K562 (cell line): Measurements from ENCODE around the gene RPL36AL. TPM values are rescaled to one million over a fixed set of nuclear protein-coding genes. Genes with fewer than 3 reads are reported as not detected.

ENCODE experiments used
- BRD4 ChIP-seq: fragments of 200-600 bp; sonication (generic); IDR thresholded peaks from 2 replicates; pipeline ENCODE4 v1.6.1; 2017; ENCODE audit warnings: inconsistent platforms
- EGR1 ChIP-seq: fragments of 450-650 bp; conservative IDR thresholded peaks from 2 replicates; pipeline ENCODE4 v1.6.1; 2017; ENCODE audit warnings: mild to moderate bottlenecking
- ETS1 ChIP-seq: conservative IDR thresholded peaks from 2 replicates; pipeline ENCODE4 v1.6.1; 2011; ENCODE audit warnings: low read depth, mild to moderate bottlenecking, low read length; ENCODE audit not compliant: control insufficient read depth
- ETV5 ChIP-seq: sonication (generic); formaldehyde crosslinking; IDR thresholded peaks from 2 replicates; pipeline ENCODE4 v1.4.0; 2020; ENCODE audit warnings: low read depth, mild to moderate bottlenecking, missing genetic modification reagents
- GABPB1 ChIP-seq: sonication (generic); formaldehyde crosslinking; IDR thresholded peaks from 2 replicates; pipeline ENCODE4 v1.8.0; 2022; ENCODE audit warnings: mild to moderate bottlenecking, missing genetic modification reagents
- HDAC1 ChIP-seq, 2 experiments: fragments of 450-650 bp; IDR thresholded peaks; 2 replicates each; pipeline ENCODE4 v1.6.1; 2016 to 2017; ENCODE audit warnings: inconsistent platforms in 1 of 2, mild to moderate bottlenecking in 1 of 2, moderate library complexity in 1 of 2
- KDM5B ChIP-seq: fragments of 200-600 bp; sonication (generic); IDR thresholded peaks from 2 replicates; pipeline ENCODE4 v1.6.1; 2012; ENCODE audit warnings: low read depth, mild to moderate bottlenecking, moderate library complexity, low read length, control low read depth, inconsistent platforms; ENCODE audit not compliant: insufficient replicate concordance
- NFATC3 ChIP-seq: fragments of 450-650 bp; IDR thresholded peaks from 2 replicates; pipeline ENCODE4 v1.6.1; 2017; ENCODE audit warnings: mild to moderate bottlenecking
- NONO ChIP-seq, 2 experiments: fragments of 200-400 bp in 1 of 2; fragments of 450-650 bp in 1 of 2; formaldehyde crosslinking in 1 of 2; IDR thresholded peaks; 2 replicates each; pipeline ENCODE4 v1.6.1; 2017; ENCODE audit warnings: low read depth in 2 of 2, mild to moderate bottlenecking in 2 of 2, moderate library complexity in 2 of 2, low read length in 1 of 2
- NR2C1 ChIP-seq, 2 experiments: fragments of 450-650 bp; IDR thresholded peaks; 2 replicates each; pipeline ENCODE4 v1.6.1; 2017; ENCODE audit warnings: mild to moderate bottlenecking in 2 of 2, antibody characterized with exemption in 1 of 2, inconsistent platforms in 1 of 2, missing compliant biosample characterization in 1 of 2, missing genetic modification characterization in 1 of 2
- PHF8 ChIP-seq: fragments of 200-600 bp; sonication (generic); IDR thresholded peaks from 2 replicates; pipeline ENCODE4 v1.6.1; 2012; ENCODE audit warnings: mixed run types, mild to moderate bottlenecking, inconsistent platforms, low read length, moderate library complexity, borderline replicate concordance
- POLR2G ChIP-seq: fragments of 200-400 bp; formaldehyde crosslinking; IDR thresholded peaks from 2 replicates; pipeline ENCODE4 v1.6.1; 2017; ENCODE audit warnings: low read depth, mild to moderate bottlenecking, antibody characterized with exemption, low read length, moderate library complexity
- RCOR1 ChIP-seq, 2 experiments: IDR thresholded peaks; 2 replicates each; pipeline ENCODE4 v1.6.1; 2012; ENCODE audit warnings: low read depth in 2 of 2, low read length in 2 of 2, borderline replicate concordance in 1 of 2, improper control_type of control experiment in 1 of 2
- SIN3A ChIP-seq, 2 experiments: fragments of 150-350 bp in 1 of 2; IDR thresholded peaks; 2 replicates each; pipeline ENCODE4 v1.6.1; 2011 to 2016; ENCODE audit warnings: borderline replicate concordance in 2 of 2, low read depth in 2 of 2, low read length in 2 of 2, mild to moderate bottlenecking in 2 of 2, moderate library complexity in 2 of 2; ENCODE audit not compliant: control insufficient read depth in 1 of 2
- SMARCA4 ChIP-seq: fragments of 450-650 bp; IDR thresholded peaks from 2 replicates; pipeline ENCODE4 v1.6.1; 2016
- SRF ChIP-seq, 2 experiments: fragments of 250-450, 450-650 bp in 1 of 2; sonication (Bioruptor Pico) in 1 of 2; sonication (generic) in 1 of 2; formaldehyde crosslinking; IDR thresholded peaks; 2 replicates each; pipeline versions ENCODE4 v1.5.0 to v1.5.1; 2020 to 2022; ENCODE audit warnings: mild to moderate bottlenecking in 1 of 2, missing genetic modification reagents in 1 of 2
- TSHZ1 ChIP-seq: fragments of 250-450 bp; sonication (Bioruptor Pico); IDR thresholded peaks from 2 replicates; pipeline ENCODE4 v1.4.0; 2020; ENCODE audit warnings: mild to moderate bottlenecking, moderate library complexity
- U2AF1 ChIP-seq: fragments of 200-400 bp; formaldehyde crosslinking; optimal IDR thresholded peaks from 2 replicates; pipeline ENCODE3; 2017; ENCODE audit warnings: mild to moderate bottlenecking, low read depth, low read length, moderate library complexity
- ZBTB7A ChIP-seq: IDR thresholded peaks from 2 replicates; pipeline ENCODE4 v1.6.1; 2011; ENCODE audit warnings: low read depth, mild to moderate bottlenecking, low read length, moderate library complexity, borderline replicate concordance; ENCODE audit not compliant: control insufficient read depth
- ZC3H4 ChIP-seq: sonication (generic); formaldehyde crosslinking; IDR thresholded peaks from 2 replicates; pipeline ENCODE4 v1.9.0; 2021; ENCODE audit warnings: missing genetic modification reagents, borderline replicate concordance
- ZFP36 ChIP-seq: fragments of 150-350 bp; IDR thresholded peaks from 2 replicates; pipeline ENCODE4 v1.6.1; 2018; ENCODE audit warnings: low read length, low read depth; ENCODE audit not compliant: partially characterized antibody
- polyA plus RNA-seq, 8 experiments: library from polyadenylated mRNA; depleted of rRNA in 4 of 8; stranded (reverse) in 5 of 8; unstranded in 3 of 8; fragments of >200 nt; fragmentation: Nextera tagmentation in 2 of 8; fragmentation: Illumina TruSeq in 1 of 8; extraction: Ambion mirVana in 2 of 8; extraction: Trizol in 1 of 8; gene quantifications; 2 replicates each; pipeline versions ENCODE4 v1.2.1 to v1.2.3, GENCODE V29; 2011 to 2014; ENCODE audit warnings: inconsistent platforms in 1 of 8, missing spikeins in 1 of 8
- total RNA-seq, 7 experiments: library from RNA; depleted of rRNA in 6 of 7; stranded (reverse); fragments of >200 nt in 6 of 7; fragmentation: Illumina TruSeq in 2 of 7; extraction: Trizol in 2 of 7; gene quantifications; 2 replicates each; pipeline versions ENCODE4 v1.2.1 to v1.2.3, GENCODE V29; 2011 to 2021; ENCODE audit warnings: low replicate concordance in 1 of 7

Gene RPL36AL
- total and polyA plus RNA-seq, 9 of the 15 experiments (the other 6 are each of a cell fraction or from before 2014, with no cell fraction given), result 146 to 674 (median 360) TPM

- no peak for TF ChIP-seq SRF (CRISPR knock-in tag; IDR thresholded peaks at IDR 0.05)
- no peak for TF ChIP-seq NFATC3
- TF ChIP-seq ZC3H4 (CRISPR knock-in tag), result 0 out of 2 replicates have a peak, but pooled peaks have one; percentile 56
- TF ChIP-seq EGR1, result peak; percentile 88
- no peak for TF ChIP-seq TSHZ1 (CRISPR knock-in tag)
- peak; percentile 95 for TF ChIP-seq POLR2G
- TF ChIP-seq HDAC1 (IDR thresholded peaks at IDR 0.05), result peak in 1 of 2 experiments; percentile 63; a peak in 2 of 4 replicates
- peak; percentile 76 for TF ChIP-seq KDM5B
- TF ChIP-seq U2AF1, result peak; percentile 16
- peak; percentile 84 for TF ChIP-seq NR2C1 (IDR thresholded peaks at IDR 0.05)
- TF ChIP-seq NR2C1 (tag; IDR thresholded peaks at IDR 0.05), result peak; percentile 84
- TF ChIP-seq PHF8, result peak; percentile 92; the same call in 1 of the 2 replicates
- TF ChIP-seq NONO (IDR thresholded peaks at IDR 0.05; ENCODE audit: low read depth in 2 of 2, low read length in 1 of 2), result peak; percentile 18 to 82; a peak in 2 of 4 replicates
- no peak for TF ChIP-seq BRD4
- peak; percentile 61; the same call in 1 of the 2 replicates for TF ChIP-seq ETS1
- 0 out of 2 replicates have a peak, but pooled peaks have one; percentile 11 for TF ChIP-seq SMARCA4
- peak; percentile 43 for TF ChIP-seq ZFP36
- peak; percentile 84 for TF ChIP-seq GABPB1 (CRISPR knock-in tag)
- peak; percentile 86 for TF ChIP-seq ZBTB7A
- TF ChIP-seq ETV5 (CRISPR knock-in tag), result peak; percentile 97
- peak in 1 of 2 experiments; percentile 6; a peak in 1 of 4 replicates for TF ChIP-seq RCOR1 (IDR thresholded peaks at IDR 0.05; ENCODE audit: borderline replicate concordance in 1 of 2, low read depth in 2 of 2, low read length in 2 of 2)
- TF ChIP-seq SIN3A (IDR thresholded peaks at IDR 0.05; ENCODE audit: borderline replicate concordance in 2 of 2, control insufficient read depth in 1 of 2, low read depth in 2 of 2, low read length in 2 of 2), result peak in 1 of 2 experiments; percentile 72; a peak in 1 of 4 replicates
These were observed 13.5 kb upstream of the RPL36AL start (continued) for GRCh38 chr14:49633640-49634546.
